A549 (cell line): ENCODE data around the gene RAP1GDS1. TPM values are rescaled to one million over a fixed set of nuclear protein-coding genes. Genes with fewer than 3 reads are reported as not detected.
A peak's percentile ranks its signal among the peaks of the same experiment; 100 is the strongest.

Source experiments
- ATAC-seq, 2 experiments: fragments of 200-7000 bp in 1 of 2; fragments of >200 bp in 1 of 2; cut with Nextera tagmentation in 1 of 2; cut with Tn5 transposase in 1 of 2; 3 replicates each; pipeline versions ENCODE4 v1.8.0 to v1.9.1; 2018 to 2020; ENCODE audit warnings: mild to moderate bottlenecking in 1 of 2, moderate library complexity in 1 of 2
- CTCF ChIA-PET: fragments of 300-600 bp; sonication (Branson Sonifier 250); formaldehyde crosslinking; extraction: SDS; loops from one replicate; lab custom pipeline; 2021; ENCODE audit warnings: antibody characterized with exemption, inconsistent platforms; lab: Yijun Ruan, JAX
- POLR2A ChIA-PET: fragments of 350-600 bp; formaldehyde crosslinking; extraction: SDS; loops from one replicate; lab custom pipeline; 2021; ENCODE audit warnings: antibody characterized with exemption, inconsistent platforms; lab: Yijun Ruan, JAX
- DNase-seq, 2 experiments: peaks; one replicate each; pipeline versions ENCODE4 v3.0.0 to v3.0.0-alpha.2; 2011 to 2016; ENCODE audit warnings: low read depth in 1 of 2, low spot score in 1 of 2
- FAIRE-seq: peaks from 2 replicates; lab custom pipeline; 2011; peaks lifted over from hg19 to GRCh38; lab: Jason Lieb, UNC
- H3K27ac ChIP-seq, 2 experiments: fragments of >200 bp; sonication (Bioruptor Twin); formaldehyde crosslinking; 3 replicates each; pipeline ENCODE4 v1.5.1; 2016 to 2017
- H3K4me1 ChIP-seq: fragments of >200 bp; sonication (Bioruptor Twin); formaldehyde crosslinking; 3 replicates; pipeline ENCODE4 v1.6.1; 2016
- H3K4me2 ChIP-seq: fragments of >200 bp; sonication (Bioruptor Twin); formaldehyde crosslinking; 3 replicates; pipeline ENCODE4 v1.6.1; 2016
- H3K4me3 ChIP-seq: fragments of >200 bp; sonication (Bioruptor Twin); formaldehyde crosslinking; 3 replicates; pipeline ENCODE4 v1.5.1; 2016
- H3K9me3 ChIP-seq: fragments of >200 bp; sonication (Bioruptor Twin); formaldehyde crosslinking; 3 replicates; pipeline ENCODE4 v1.6.1; 2016
- CEBPB ChIP-seq, 2 experiments: fragments of >200 bp in 1 of 2; sonication (Bioruptor Twin) in 1 of 2; formaldehyde crosslinking in 1 of 2; IDR thresholded peaks; 2 replicates each; pipeline ENCODE4 v1.6.1; 2012 to 2016
- CHD4 ChIP-seq: fragments of 200-600 bp; sonication (generic); IDR thresholded peaks from 2 replicates; pipeline ENCODE4 v1.6.1; 2016; ENCODE audit warnings: antibody characterized with exemption, mild to moderate bottlenecking, borderline replicate concordance
- CTCF ChIP-seq: fragments of >200 bp; sonication (Bioruptor Twin); formaldehyde crosslinking; IDR thresholded peaks from 3 replicates; pipeline ENCODE4 v1.5.1; 2016
- E2F6 ChIP-seq: IDR thresholded peaks from 2 replicates; pipeline ENCODE4 v1.6.1; 2012; ENCODE audit warnings: low read depth, borderline replicate concordance
- EP300 ChIP-seq, 2 experiments: fragments of >200 bp; sonication (Bioruptor Twin); formaldehyde crosslinking; IDR thresholded peaks; 2 replicates in 1 of 2; 3 replicates in 1 of 2; pipeline ENCODE4 v1.6.1; 2016 to 2017
- FOSB ChIP-seq: fragments of 250-450 bp; sonication (Bioruptor Pico); IDR thresholded peaks from 2 replicates; pipeline ENCODE4 v1.5.0; 2020; ENCODE audit warnings: mild to moderate bottlenecking, moderate library complexity
- FOSL2 ChIP-seq, 2 experiments: fragments of 450-650 bp in 1 of 2; fragments of >200 bp in 1 of 2; sonication (Bioruptor Twin) in 1 of 2; formaldehyde crosslinking; IDR thresholded peaks; 2 replicates each; pipeline versions ENCODE4 v1.5.0 to v1.6.1; 2016 to 2020; ENCODE audit warnings: mild to moderate bottlenecking in 1 of 2, moderate library complexity in 1 of 2
- HMGXB4 ChIP-seq: fragments of 250-450 bp; sonication (Bioruptor Pico); IDR thresholded peaks from 2 replicates; pipeline ENCODE4 v1.5.0; 2021; ENCODE audit warnings: mild to moderate bottlenecking, moderate library complexity, borderline replicate concordance
- HOXA7 ChIP-seq: fragments of 250-450 bp; sonication (Bioruptor Pico); IDR thresholded peaks from 2 replicates; pipeline ENCODE4 v1.5.0; 2020; ENCODE audit warnings: mild to moderate bottlenecking, moderate library complexity
- KDM5A ChIP-seq: fragments of 200-600 bp; sonication (generic); IDR thresholded peaks from 2 replicates; pipeline ENCODE4 v1.6.1; 2016; ENCODE audit warnings: antibody characterized with exemption, mild to moderate bottlenecking
- MAZ ChIP-seq: fragments of 150-350 bp; IDR thresholded peaks from 2 replicates; pipeline ENCODE4 v1.6.1; 2014; ENCODE audit warnings: antibody characterized with exemption, low read depth, low read length, borderline replicate concordance
- RAD21 ChIP-seq, 2 experiments: fragments of >200 bp in 1 of 2; sonication (Bioruptor Twin) in 1 of 2; formaldehyde crosslinking in 1 of 2; IDR thresholded peaks in 1 of 2; conservative IDR thresholded peaks in 1 of 2; 2 replicates in 1 of 2; 3 replicates in 1 of 2; pipeline ENCODE4 v1.6.1; 2012 to 2018; ENCODE audit warnings: inconsistent platforms in 1 of 2
- RFX5 ChIP-seq: fragments of 450-650 bp; IDR thresholded peaks from 2 replicates; pipeline ENCODE4 v1.7.1; 2014; ENCODE audit warnings: antibody characterized with exemption, mild to moderate bottlenecking, moderate library complexity
- SMC3 ChIP-seq: fragments of >200 bp; sonication (Bioruptor Twin); formaldehyde crosslinking; IDR thresholded peaks from 3 replicates; pipeline ENCODE4 v1.6.1; 2018; ENCODE audit warnings: inconsistent platforms
- TFCP2L1 ChIP-seq: fragments of 250-450 bp; sonication (Bioruptor Pico); IDR thresholded peaks from 2 replicates; pipeline ENCODE4 v1.5.0; 2021; ENCODE audit warnings: mild to moderate bottlenecking
- ZFP36 ChIP-seq: fragments of 450-650 bp; IDR thresholded peaks from 2 replicates; pipeline ENCODE4 v1.6.1; 2014; ENCODE audit warnings: borderline replicate concordance; ENCODE audit not compliant: partially characterized antibody
- WGBS: methylation state at CpG from one replicate; pipeline ENCODE4 v1.1.6; 2017; ENCODE audit errors: missing lambda C conversion rate; 5-methylcytosine and 5-hydroxymethylcytosine counted together
- polyA plus RNA-seq, 4 experiments: library from polyadenylated mRNA; depleted of rRNA in 3 of 4; stranded (reverse); fragments of >200 nt; fragmentation: RNase III in 1 of 4; extraction: RNeasy Plus Mini Kit Qiagen cat#74134 plus additional on column Dnase treatment in 1 of 4; gene quantifications; 2 replicates in 3 of 4; 3 replicates in 1 of 4; pipeline ENCODE4 v1.2.3, GENCODE V29; 2011 to 2017
- TF ChIP-seq, protein P1 (sequence below): IDR thresholded peaks from 2 replicates; pipeline ENCODE4 v1.6.1; 2012
- TF ChIP-seq, protein P2 (sequence below): fragments of 200-600 bp; sonication (generic); IDR thresholded peaks from 2 replicates; pipeline ENCODE4 v1.6.1; 2016; ENCODE audit warnings: antibody characterized with exemption, mild to moderate bottlenecking, moderate library complexity

RAP1GDS1 gene
- polyA plus RNA-seq, 2 of the 4 experiments (the other 2 are of a cell fraction) = 29.3 to 31.6 TPM

DNA sequence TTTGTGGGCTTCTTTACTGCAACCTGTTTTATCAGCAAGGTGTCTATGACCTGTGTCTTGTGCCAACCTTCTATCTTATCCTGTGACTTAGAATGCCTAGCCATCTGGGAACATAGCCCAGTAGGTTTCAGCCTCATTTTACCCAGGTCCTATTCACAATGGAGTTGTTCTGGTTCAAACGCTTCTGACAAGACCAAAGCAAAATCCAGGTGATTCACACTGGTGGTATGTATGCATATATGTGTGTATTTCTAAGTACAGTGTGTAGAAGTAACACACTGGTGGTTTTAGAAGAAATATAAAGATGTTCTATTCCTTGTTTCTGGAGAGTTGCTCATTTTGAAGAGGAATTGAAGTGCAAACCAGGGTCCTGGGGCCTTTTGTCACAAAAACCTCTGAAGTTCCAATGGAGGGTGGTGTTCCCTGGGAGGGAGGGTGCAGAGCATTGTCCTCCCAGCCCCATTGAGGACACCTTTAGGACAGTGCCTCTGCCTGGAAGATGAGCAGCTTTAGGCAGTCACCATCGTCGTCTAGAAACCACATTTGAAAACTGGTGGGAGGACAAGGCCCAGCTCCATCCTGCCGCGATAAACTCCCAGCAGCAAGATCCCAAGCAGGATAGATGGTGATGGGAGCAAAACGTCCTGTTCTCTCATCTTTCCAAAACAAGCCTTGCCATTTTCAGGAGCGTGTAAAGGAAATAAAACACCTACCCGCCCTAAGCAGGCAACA, 205.8 kb downstream of the RAP1GDS1 start:
- FAIRE-seq (no peak), ATAC-seq (peak; percentile 15 to 55; a peak in 3 of 6 replicates), DNase-seq (no peak)
- 32% methylated on average over 8 of the region's 8 CpGs for WGBS
- Histone ChIP-seq H3K27ac (peak overlapping the region in 1 of 2 experiments; percentile 86; a peak in 3 of 6 replicates), H3K4me2 (peak overlapping the region; percentile 68), H3K9me3 (no peaks in the 10 kb centered on the region), H3K4me3 (no peak overlapping the region), H3K4me1 (no peaks in the 10 kb centered on the region)
- ChIA-PET POLR2A (interaction anchor here (1.0 to 1.3 kb wide), 4 partner anchors 281 to 589 kb away, joined by 3 to 4 read pairs (median 3); partner anchors contain the start of gene METAP1), CTCF (interaction anchor here (0.6 to 2.2 kb wide), 44 partner anchors 9 to 592 kb away, joined by 3 to 20 read pairs (median 4); partner anchors contain the start of gene TSPAN5)
- TF ChIP-seq FOSB (no peak), RFX5 (no peak), KDM5A (no peak), EP300 (IDR thresholded peaks at IDR 0.05) (no peak), CEBPB (IDR thresholded peaks at IDR 0.05) (no peak), TFCP2L1 (CRISPR knock-in tag) (no peak), HMGXB4 (CRISPR knock-in tag) (no peak), CHD4 (no peak), FOSL2 (IDR thresholded peaks at IDR 0.05) (no peak), FOSL2 (CRISPR knock-in tag; IDR thresholded peaks at IDR 0.05) (no peak)
- TF ChIP-seq, all 56 proteins: peak for 0

GRCh38 chr4:98467627-98468072, 206.5 kb downstream of the RAP1GDS1 start:
- FAIRE-seq (no peak), DNase-seq (peak; percentile 57 to 86), ATAC-seq (peak; percentile 97 to 99)
- H3K4me1 ChIP-seq = no peaks in the 10 kb centered on the region
- H3K4me3 ChIP-seq = peak overlapping the region; percentile 40
- ChIA-PET CTCF (interaction anchor here (0.6 to 2.2 kb wide), 53 partner anchors 9 to 592 kb away, joined by 3 to 20 read pairs (median 4); partner anchors contain the start of gene TSPAN5), POLR2A (interaction anchor here (0.6 to 1.3 kb wide), 6 partner anchors 16 to 588 kb away, joined by 3 to 4 read pairs (median 3); partner anchors contain the start of gene METAP1)
- H3K27ac ChIP-seq = peak overlapping the region; percentile 52 to 86
- H3K9me3 ChIP-seq = no peaks in the 10 kb centered on the region
- TF ChIP-seq E2F6 (no peak), TFCP2L1 (CRISPR knock-in tag) (no peak), RAD21 (conservative IDR thresholded peaks at IDR 0.05 in 1 of 2, IDR thresholded peaks at IDR 0.05 in 1 of 2) (peak; percentile 89 to 90), MAZ (no peak), HOXA7 (CRISPR knock-in tag) (no peak), CTCF (peak; percentile 64), ZFP36 (peak; percentile 12), SMC3 (peak; percentile 88)
- TF ChIP-seq, protein P1, sequence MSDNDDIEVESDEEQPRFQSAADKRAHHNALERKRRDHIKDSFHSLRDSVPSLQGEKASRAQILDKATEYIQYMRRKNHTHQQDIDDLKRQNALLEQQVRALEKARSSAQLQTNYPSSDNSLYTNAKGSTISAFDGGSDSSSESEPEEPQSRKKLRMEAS = peak; percentile 40; the same call in 1 of the 2 replicates
- TF ChIP-seq, protein P2, sequence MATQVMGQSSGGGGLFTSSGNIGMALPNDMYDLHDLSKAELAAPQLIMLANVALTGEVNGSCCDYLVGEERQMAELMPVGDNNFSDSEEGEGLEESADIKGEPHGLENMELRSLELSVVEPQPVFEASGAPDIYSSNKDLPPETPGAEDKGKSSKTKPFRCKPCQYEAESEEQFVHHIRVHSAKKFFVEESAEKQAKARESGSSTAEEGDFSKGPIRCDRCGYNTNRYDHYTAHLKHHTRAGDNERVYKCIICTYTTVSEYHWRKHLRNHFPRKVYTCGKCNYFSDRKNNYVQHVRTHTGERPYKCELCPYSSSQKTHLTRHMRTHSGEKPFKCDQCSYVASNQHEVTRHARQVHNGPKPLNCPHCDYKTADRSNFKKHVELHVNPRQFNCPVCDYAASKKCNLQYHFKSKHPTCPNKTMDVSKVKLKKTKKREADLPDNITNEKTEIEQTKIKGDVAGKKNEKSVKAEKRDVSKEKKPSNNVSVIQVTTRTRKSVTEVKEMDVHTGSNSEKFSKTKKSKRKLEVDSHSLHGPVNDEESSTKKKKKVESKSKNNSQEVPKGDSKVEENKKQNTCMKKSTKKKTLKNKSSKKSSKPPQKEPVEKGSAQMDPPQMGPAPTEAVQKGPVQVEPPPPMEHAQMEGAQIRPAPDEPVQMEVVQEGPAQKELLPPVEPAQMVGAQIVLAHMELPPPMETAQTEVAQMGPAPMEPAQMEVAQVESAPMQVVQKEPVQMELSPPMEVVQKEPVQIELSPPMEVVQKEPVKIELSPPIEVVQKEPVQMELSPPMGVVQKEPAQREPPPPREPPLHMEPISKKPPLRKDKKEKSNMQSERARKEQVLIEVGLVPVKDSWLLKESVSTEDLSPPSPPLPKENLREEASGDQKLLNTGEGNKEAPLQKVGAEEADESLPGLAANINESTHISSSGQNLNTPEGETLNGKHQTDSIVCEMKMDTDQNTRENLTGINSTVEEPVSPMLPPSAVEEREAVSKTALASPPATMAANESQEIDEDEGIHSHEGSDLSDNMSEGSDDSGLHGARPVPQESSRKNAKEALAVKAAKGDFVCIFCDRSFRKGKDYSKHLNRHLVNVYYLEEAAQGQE = no peak
- 3% methylated on average over 16 of the region's 20 CpGs for WGBS
- peak overlapping the region; percentile 68 for H3K4me2 ChIP-seq
